ENCODE results near the gene SLC35B2. TPM values are rescaled to one million over a fixed set of nuclear protein-coding genes. Genes with fewer than 3 reads are reported as not detected.
A peak's percentile ranks its signal among the peaks of the same experiment; 100 is the strongest.

The SLC35B2 gene
- total and polyA plus RNA-seq, 9 of the 15 experiments (the other 6 are each of a cell fraction or from before 2014, with no cell fraction given): 14.5 to 59.1 (median 47.1) TPM

GRCh38 chr6:44257753-44258324 lies 511 bp upstream of the SLC35B2 start (continued):
- TF ChIP-seq NELFE (IDR thresholded peaks at IDR 0.05; ENCODE audit: insufficient read depth, insufficient read length) (no peak), RBM15 (IDR thresholded peaks at IDR 0.05; ENCODE audit: insufficient read depth, low read length) (no peak), POLR2G (IDR thresholded peaks at IDR 0.05; ENCODE audit: low read depth, low read length) (no peak), HNRNPUL1 (IDR thresholded peaks at IDR 0.05; ENCODE audit: low read length) (no peak), ZNF699 (CRISPR knock-in tag; IDR thresholded peaks at IDR 0.05; ENCODE audit: insufficient replicate concordance) (no peak), ZNF445 (CRISPR knock-in tag; IDR thresholded peaks at IDR 0.05; ENCODE audit: low read depth) (no peak), FOXJ2 (tag; IDR thresholded peaks at IDR 0.05) (no peak), NFRKB (IDR thresholded peaks at IDR 0.05; ENCODE audit: low read depth) (peak; percentile 80; the same call in 1 of the 2 replicates), NCOA6 (IDR thresholded peaks at IDR 0.05) (no peak), NBN (IDR thresholded peaks at IDR 0.05; ENCODE audit: low read depth) (peak; percentile 78; the same call in 1 of the 2 replicates), ZNF589 (CRISPR knock-in tag; IDR thresholded peaks at IDR 0.05; ENCODE audit: low read depth) (no peak), FOXA3 (CRISPR knock-in tag; conservative IDR thresholded peaks at IDR 0.05 in 1 of 2, IDR thresholded peaks at IDR 0.05 in 1 of 2) (no peak), XRCC4 (IDR thresholded peaks at IDR 0.05; ENCODE audit: extremely low read depth, insufficient read depth, insufficient read length) (no peak), MBD2 (IDR thresholded peaks at IDR 0.05; ENCODE audit: borderline replicate concordance, low read depth) (no peak; the same call in 1 of the 2 replicates), ZNF717 (CRISPR knock-in tag; IDR thresholded peaks at IDR 0.05) (no peak), ZFP30 (CRISPR knock-in tag; IDR thresholded peaks at IDR 0.05; ENCODE audit: borderline replicate concordance) (no peak), MXD1 (CRISPR knock-in tag; IDR thresholded peaks at IDR 0.05; ENCODE audit: borderline replicate concordance, poor library complexity, severe bottlenecking) (no peak)
- TF ChIP-seq, protein P1, sequence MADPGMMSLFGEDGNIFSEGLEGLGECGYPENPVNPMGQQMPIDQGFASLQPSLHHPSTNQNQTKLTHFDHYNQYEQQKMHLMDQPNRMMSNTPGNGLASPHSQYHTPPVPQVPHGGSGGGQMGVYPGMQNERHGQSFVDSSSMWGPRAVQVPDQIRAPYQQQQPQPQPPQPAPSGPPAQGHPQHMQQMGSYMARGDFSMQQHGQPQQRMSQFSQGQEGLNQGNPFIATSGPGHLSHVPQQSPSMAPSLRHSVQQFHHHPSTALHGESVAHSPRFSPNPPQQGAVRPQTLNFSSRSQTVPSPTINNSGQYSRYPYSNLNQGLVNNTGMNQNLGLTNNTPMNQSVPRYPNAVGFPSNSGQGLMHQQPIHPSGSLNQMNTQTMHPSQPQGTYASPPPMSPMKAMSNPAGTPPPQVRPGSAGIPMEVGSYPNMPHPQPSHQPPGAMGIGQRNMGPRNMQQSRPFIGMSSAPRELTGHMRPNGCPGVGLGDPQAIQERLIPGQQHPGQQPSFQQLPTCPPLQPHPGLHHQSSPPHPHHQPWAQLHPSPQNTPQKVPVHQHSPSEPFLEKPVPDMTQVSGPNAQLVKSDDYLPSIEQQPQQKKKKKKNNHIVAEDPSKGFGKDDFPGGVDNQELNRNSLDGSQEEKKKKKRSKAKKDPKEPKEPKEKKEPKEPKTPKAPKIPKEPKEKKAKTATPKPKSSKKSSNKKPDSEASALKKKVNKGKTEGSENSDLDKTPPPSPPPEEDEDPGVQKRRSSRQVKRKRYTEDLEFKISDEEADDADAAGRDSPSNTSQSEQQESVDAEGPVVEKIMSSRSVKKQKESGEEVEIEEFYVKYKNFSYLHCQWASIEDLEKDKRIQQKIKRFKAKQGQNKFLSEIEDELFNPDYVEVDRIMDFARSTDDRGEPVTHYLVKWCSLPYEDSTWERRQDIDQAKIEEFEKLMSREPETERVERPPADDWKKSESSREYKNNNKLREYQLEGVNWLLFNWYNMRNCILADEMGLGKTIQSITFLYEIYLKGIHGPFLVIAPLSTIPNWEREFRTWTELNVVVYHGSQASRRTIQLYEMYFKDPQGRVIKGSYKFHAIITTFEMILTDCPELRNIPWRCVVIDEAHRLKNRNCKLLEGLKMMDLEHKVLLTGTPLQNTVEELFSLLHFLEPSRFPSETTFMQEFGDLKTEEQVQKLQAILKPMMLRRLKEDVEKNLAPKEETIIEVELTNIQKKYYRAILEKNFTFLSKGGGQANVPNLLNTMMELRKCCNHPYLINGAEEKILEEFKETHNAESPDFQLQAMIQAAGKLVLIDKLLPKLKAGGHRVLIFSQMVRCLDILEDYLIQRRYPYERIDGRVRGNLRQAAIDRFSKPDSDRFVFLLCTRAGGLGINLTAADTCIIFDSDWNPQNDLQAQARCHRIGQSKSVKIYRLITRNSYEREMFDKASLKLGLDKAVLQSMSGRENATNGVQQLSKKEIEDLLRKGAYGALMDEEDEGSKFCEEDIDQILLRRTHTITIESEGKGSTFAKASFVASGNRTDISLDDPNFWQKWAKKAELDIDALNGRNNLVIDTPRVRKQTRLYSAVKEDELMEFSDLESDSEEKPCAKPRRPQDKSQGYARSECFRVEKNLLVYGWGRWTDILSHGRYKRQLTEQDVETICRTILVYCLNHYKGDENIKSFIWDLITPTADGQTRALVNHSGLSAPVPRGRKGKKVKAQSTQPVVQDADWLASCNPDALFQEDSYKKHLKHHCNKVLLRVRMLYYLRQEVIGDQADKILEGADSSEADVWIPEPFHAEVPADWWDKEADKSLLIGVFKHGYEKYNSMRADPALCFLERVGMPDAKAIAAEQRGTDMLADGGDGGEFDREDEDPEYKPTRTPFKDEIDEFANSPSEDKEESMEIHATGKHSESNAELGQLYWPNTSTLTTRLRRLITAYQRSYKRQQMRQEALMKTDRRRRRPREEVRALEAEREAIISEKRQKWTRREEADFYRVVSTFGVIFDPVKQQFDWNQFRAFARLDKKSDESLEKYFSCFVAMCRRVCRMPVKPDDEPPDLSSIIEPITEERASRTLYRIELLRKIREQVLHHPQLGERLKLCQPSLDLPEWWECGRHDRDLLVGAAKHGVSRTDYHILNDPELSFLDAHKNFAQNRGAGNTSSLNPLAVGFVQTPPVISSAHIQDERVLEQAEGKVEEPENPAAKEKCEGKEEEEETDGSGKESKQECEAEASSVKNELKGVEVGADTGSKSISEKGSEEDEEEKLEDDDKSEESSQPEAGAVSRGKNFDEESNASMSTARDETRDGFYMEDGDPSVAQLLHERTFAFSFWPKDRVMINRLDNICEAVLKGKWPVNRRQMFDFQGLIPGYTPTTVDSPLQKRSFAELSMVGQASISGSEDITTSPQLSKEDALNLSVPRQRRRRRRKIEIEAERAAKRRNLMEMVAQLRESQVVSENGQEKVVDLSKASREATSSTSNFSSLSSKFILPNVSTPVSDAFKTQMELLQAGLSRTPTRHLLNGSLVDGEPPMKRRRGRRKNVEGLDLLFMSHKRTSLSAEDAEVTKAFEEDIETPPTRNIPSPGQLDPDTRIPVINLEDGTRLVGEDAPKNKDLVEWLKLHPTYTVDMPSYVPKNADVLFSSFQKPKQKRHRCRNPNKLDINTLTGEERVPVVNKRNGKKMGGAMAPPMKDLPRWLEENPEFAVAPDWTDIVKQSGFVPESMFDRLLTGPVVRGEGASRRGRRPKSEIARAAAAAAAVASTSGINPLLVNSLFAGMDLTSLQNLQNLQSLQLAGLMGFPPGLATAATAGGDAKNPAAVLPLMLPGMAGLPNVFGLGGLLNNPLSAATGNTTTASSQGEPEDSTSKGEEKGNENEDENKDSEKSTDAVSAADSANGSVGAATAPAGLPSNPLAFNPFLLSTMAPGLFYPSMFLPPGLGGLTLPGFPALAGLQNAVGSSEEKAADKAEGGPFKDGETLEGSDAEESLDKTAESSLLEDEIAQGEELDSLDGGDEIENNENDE (IDR thresholded peaks at IDR 0.05; ENCODE audit: low read depth, low read length): no peak

All from K562 (cell line).